H9 (cell line): ENCODE measurements around the gene SP140. TPM values are rescaled to one million over a fixed set of nuclear protein-coding genes. Genes with fewer than 3 reads are reported as not detected.

Experiments used
- DNase-seq: peaks from one replicate; pipeline ENCODE4 v3.0.0-alpha.2; 2017
- H2AFZ ChIP-seq: one replicate; pipeline ENCODE4 v1.6.1; 2013; ENCODE audit warnings: mild to moderate bottlenecking, low read length, control low read depth, moderate library complexity
- H2AK5ac ChIP-seq: 2 replicates; pipeline ENCODE4 v1.6.1; 2013; ENCODE audit warnings: low read length, control low read depth, mixed read lengths; ENCODE audit not compliant: insufficient read length
- H2BK120ac ChIP-seq: one replicate; pipeline ENCODE4 v1.6.1; 2013; ENCODE audit warnings: low read depth, mild to moderate bottlenecking, low read length, control low read depth, inconsistent platforms; ENCODE audit not compliant: poor library complexity, severe bottlenecking
- H2BK12ac ChIP-seq: 2 replicates; pipeline ENCODE4 v1.6.1; 2013; ENCODE audit warnings: low read length, control low read depth, mixed read lengths, low read depth; ENCODE audit not compliant: insufficient read length
- H2BK15ac ChIP-seq: 2 replicates; pipeline ENCODE4 v1.6.1; 2013; ENCODE audit warnings: low read depth, low read length, control low read depth
- H2BK20ac ChIP-seq: one replicate; pipeline ENCODE4 v1.6.1; 2013; ENCODE audit warnings: low read depth, mild to moderate bottlenecking, low read length, control low read depth, inconsistent platforms; ENCODE audit not compliant: poor library complexity, severe bottlenecking
- H2BK5ac ChIP-seq: 2 replicates; pipeline ENCODE4 v1.6.1; 2013; ENCODE audit warnings: low read length, control low read depth, mixed read lengths; ENCODE audit not compliant: insufficient read length
- H3K14ac ChIP-seq: 2 replicates; pipeline ENCODE4 v1.6.1; 2013; ENCODE audit warnings: low read length, control low read depth; ENCODE audit not compliant: insufficient read depth
- H3K18ac ChIP-seq: 2 replicates; pipeline ENCODE4 v1.6.1; 2013; ENCODE audit warnings: low read depth, mild to moderate bottlenecking, mixed read lengths, low read length, control low read depth; ENCODE audit not compliant: insufficient read length
- H3K23ac ChIP-seq: 2 replicates; pipeline ENCODE4 v1.6.1; 2013; ENCODE audit warnings: low read length, control low read depth, mixed read lengths, low read depth; ENCODE audit not compliant: insufficient read length
- H3K23me2 ChIP-seq: 2 replicates; pipeline ENCODE4 v1.6.1; 2013; ENCODE audit warnings: low read depth, mild to moderate bottlenecking, mixed read lengths, low read length, control low read depth; ENCODE audit not compliant: insufficient read length, poor library complexity, severe bottlenecking
- H3K27ac ChIP-seq: 2 replicates; pipeline ENCODE4 v1.5.1; 2013; ENCODE audit warnings: low read length, control low read depth, mixed read lengths, low read depth; ENCODE audit not compliant: insufficient read length
- H3K27me3 ChIP-seq: 2 replicates; pipeline ENCODE4 v1.6.1; 2013; ENCODE audit warnings: low read length, control low read depth, inconsistent platforms; ENCODE audit not compliant: insufficient read depth
- H3K4ac ChIP-seq: 2 replicates; pipeline ENCODE4 v1.6.1; 2013; ENCODE audit warnings: low read depth, mild to moderate bottlenecking, control low read depth, inconsistent platforms, low read length, moderate library complexity
- H3K4me1 ChIP-seq: 2 replicates; pipeline ENCODE4 v1.6.1; 2013; ENCODE audit warnings: low read length, control low read depth, inconsistent platforms; ENCODE audit not compliant: insufficient read depth
- H3K4me2 ChIP-seq: 2 replicates; pipeline ENCODE4 v1.6.1; 2013; ENCODE audit warnings: low read length, control low read depth, mixed read lengths; ENCODE audit not compliant: insufficient read length, insufficient read depth
- H3K56ac ChIP-seq: 2 replicates; pipeline ENCODE4 v1.6.1; 2013; ENCODE audit warnings: low read depth, mild to moderate bottlenecking, mixed read lengths, low read length, control low read depth; ENCODE audit not compliant: insufficient read length
- H3K79me1 ChIP-seq: 2 replicates; pipeline ENCODE4 v1.6.1; 2013; ENCODE audit warnings: low read depth, mild to moderate bottlenecking, moderate library complexity, low read length, control low read depth, inconsistent platforms; ENCODE audit not compliant: insufficient read depth, poor library complexity, severe bottlenecking
- H3K79me2 ChIP-seq: 2 replicates; pipeline ENCODE4 v1.6.1; 2013; ENCODE audit warnings: low read length, control low read depth, inconsistent platforms; ENCODE audit not compliant: insufficient read depth
- H3K9ac ChIP-seq: 2 replicates; pipeline ENCODE4 v1.6.1; 2013; ENCODE audit warnings: low read length, control low read depth, mixed read lengths; ENCODE audit not compliant: insufficient read length; ENCODE audit errors: extremely low read depth
- H3K9me3 ChIP-seq: one replicate; pipeline ENCODE4 v1.6.1; 2013; ENCODE audit warnings: low read depth, low read length, inconsistent platforms; ENCODE audit not compliant: control insufficient read depth
- H3T11ph ChIP-seq: one replicate; pipeline ENCODE4 v1.6.1; 2013; ENCODE audit warnings: mild to moderate bottlenecking, low read length, control low read depth, inconsistent platforms
- H4K20me1 ChIP-seq: one replicate; pipeline ENCODE4 v1.6.1; 2013; ENCODE audit not compliant: control insufficient read depth, insufficient read length, insufficient read depth
- H4K5ac ChIP-seq: 2 replicates; pipeline ENCODE4 v1.6.1; 2013; ENCODE audit warnings: low read depth, mild to moderate bottlenecking, mixed read lengths, low read length, control low read depth; ENCODE audit not compliant: insufficient read length
- H4K8ac ChIP-seq: replicated peaks from 2 replicates; pipeline ENCODE4 v1.6.1; 2013; ENCODE audit warnings: low read length, control low read depth, mixed read lengths, low read depth; ENCODE audit not compliant: insufficient read length
- H4K91ac ChIP-seq: 2 replicates; pipeline ENCODE4 v1.6.1; 2013; ENCODE audit warnings: low read depth, mild to moderate bottlenecking, moderate library complexity, mixed read lengths, low read length, control low read depth; ENCODE audit not compliant: insufficient read length
- H3K27ac Mint-ChIP-seq, 3 experiments: 2 replicates in 2 of 3; 3 replicates in 1 of 3; pipeline ENCODE4 v1.8.0; 2020 to 2021; ENCODE audit warnings: mixed read lengths in 3 of 3, mild to moderate bottlenecking in 1 of 3, moderate library complexity in 1 of 3
- H3K27me3 Mint-ChIP-seq: 2 replicates; pipeline ENCODE4 v1.8.0; 2021; ENCODE audit warnings: low read depth, mild to moderate bottlenecking, moderate library complexity, mixed read lengths
- H3K36me3 Mint-ChIP-seq, 3 experiments: 2 replicates in 2 of 3; 3 replicates in 1 of 3; pipeline ENCODE4 v1.8.0; 2020 to 2021; ENCODE audit warnings: low read depth in 3 of 3, mixed read lengths in 3 of 3; ENCODE audit not compliant: insufficient read depth in 1 of 3
- H3K4me1 Mint-ChIP-seq, 2 experiments: 2 replicates each; pipeline ENCODE4 v1.8.0; 2020; ENCODE audit warnings: mixed read lengths in 2 of 2
- H3K4me3 Mint-ChIP-seq, 2 experiments: 2 replicates in 1 of 2; 3 replicates in 1 of 2; pipeline ENCODE4 v1.8.0; 2020 to 2021; ENCODE audit warnings: mild to moderate bottlenecking in 2 of 2, mixed read lengths in 2 of 2, moderate library complexity in 1 of 2
- H3K9me3 Mint-ChIP-seq, 2 experiments: 2 replicates in 1 of 2; 3 replicates in 1 of 2; pipeline ENCODE4 v1.8.0; 2020; ENCODE audit warnings: mild to moderate bottlenecking in 2 of 2, mixed read lengths in 2 of 2, moderate library complexity in 1 of 2
- WGBS: extraction: QIAGEN DNeasy Blood & Tissue Kit; methylation state at CpG from one replicate; pipeline ENCODE4 v1.1.7; 2013; ENCODE audit warnings: missing lambda C conversion rate, low lambda C conversion rate, mixed read lengths; ENCODE audit not compliant: insufficient read length; ENCODE audit errors: extremely low coverage; 5-methylcytosine and 5-hydroxymethylcytosine counted together
- total RNA-seq: library from RNA; stranded (reverse); gene quantifications from 2 replicates; pipeline ENCODE4 v1.2.1, GENCODE V29; 2021
- TF ChIP-seq, protein P1 (sequence below): fragments of 200-600 bp; sonication (generic); conservative IDR thresholded peaks from 3 replicates; pipeline ENCODE4 v1.8.0; 2021; ENCODE audit warnings: antibody characterized with exemption, mild to moderate bottlenecking

Gene SP140
- total RNA-seq, 1 experiment from 2014 or later, result 0.31 TPM

DNA sequence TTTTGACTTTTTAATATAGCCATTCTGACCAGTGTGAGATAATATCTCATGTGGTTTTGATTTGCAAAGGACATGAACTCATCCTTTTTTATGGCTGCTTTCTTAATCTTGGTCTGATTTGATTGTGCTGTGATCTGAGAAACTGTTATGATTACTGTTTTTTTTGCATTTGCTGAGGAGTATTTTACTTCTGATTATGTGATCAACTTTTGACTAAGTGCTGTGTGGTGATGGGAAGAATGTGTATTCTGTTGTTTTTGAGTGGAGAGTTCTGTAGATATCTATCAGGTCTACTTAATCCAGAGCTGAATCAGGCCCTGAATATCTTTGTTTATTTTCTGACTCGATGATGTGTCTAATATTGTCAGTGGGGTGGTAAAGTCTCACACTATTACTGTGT, 118.2 kb downstream of the SP140 start:
- DNase-seq, result no peak

More for the DNA sequence above, 118.2 kb downstream of the SP140 start:
- Histone ChIP-seq H3K79me1 (no peaks in the 10 kb centered on the region), H3K56ac (no peak overlapping the region), H2BK120ac (no peak overlapping the region), H3K23me2 (no peaks in the 10 kb centered on the region), H3K27ac (no peak overlapping the region), H3K4me1 (no peaks in the 10 kb centered on the region), H2BK5ac (no peak overlapping the region), H2BK12ac (no peak overlapping the region), H3K9ac (no peak overlapping the region), H4K20me1 (no peaks in the 10 kb centered on the region), H2AFZ (no peak overlapping the region), H2BK15ac (no peak overlapping the region), H3K27me3 (no peaks in the 10 kb centered on the region), H3K4me2 (no peak overlapping the region), H4K5ac (no peak overlapping the region), H3K4ac (no peak overlapping the region), H2BK20ac (no peak overlapping the region), H3K18ac (no peak overlapping the region), H3K23ac (no peak overlapping the region), H3K79me2 (no peaks in the 10 kb centered on the region), H3T11ph (no peak overlapping the region), H3K14ac (no peak overlapping the region), H4K8ac (no peak overlapping the region), H2AK5ac (no peak overlapping the region), H4K91ac (no peak overlapping the region), H3K9me3 (no peaks in the 10 kb centered on the region)
- Mint-ChIP-seq H3K4me3 (no peak overlapping the region), H3K27me3 (no peaks in the 10 kb centered on the region), H3K9me3 (peaks cover 10 to 15% of the 10 kb centered on the region in 2 experiments), H3K4me1 (peaks cover 8 to 9% of the 10 kb centered on the region in 2 experiments), H3K36me3 (peaks cover 3 to 17% (median 4%) of the 10 kb centered on the region in 3 experiments; a peak in 5 of 7 replicates), H3K27ac (no peak overlapping the region)
- TF ChIP-seq, protein P1, sequence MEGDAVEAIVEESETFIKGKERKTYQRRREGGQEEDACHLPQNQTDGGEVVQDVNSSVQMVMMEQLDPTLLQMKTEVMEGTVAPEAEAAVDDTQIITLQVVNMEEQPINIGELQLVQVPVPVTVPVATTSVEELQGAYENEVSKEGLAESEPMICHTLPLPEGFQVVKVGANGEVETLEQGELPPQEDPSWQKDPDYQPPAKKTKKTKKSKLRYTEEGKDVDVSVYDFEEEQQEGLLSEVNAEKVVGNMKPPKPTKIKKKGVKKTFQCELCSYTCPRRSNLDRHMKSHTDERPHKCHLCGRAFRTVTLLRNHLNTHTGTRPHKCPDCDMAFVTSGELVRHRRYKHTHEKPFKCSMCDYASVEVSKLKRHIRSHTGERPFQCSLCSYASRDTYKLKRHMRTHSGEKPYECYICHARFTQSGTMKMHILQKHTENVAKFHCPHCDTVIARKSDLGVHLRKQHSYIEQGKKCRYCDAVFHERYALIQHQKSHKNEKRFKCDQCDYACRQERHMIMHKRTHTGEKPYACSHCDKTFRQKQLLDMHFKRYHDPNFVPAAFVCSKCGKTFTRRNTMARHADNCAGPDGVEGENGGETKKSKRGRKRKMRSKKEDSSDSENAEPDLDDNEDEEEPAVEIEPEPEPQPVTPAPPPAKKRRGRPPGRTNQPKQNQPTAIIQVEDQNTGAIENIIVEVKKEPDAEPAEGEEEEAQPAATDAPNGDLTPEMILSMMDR, result no peak
- WGBS, result no CpG with 5 or more reads among the region's 1 CpG
